Loucy (cell line): ENCODE results near the gene BCAM.

Experiments used
- CTCF ChIP-seq: fragments of 200-600 bp; sonication (generic); conservative IDR thresholded peaks from 2 replicates; pipeline ENCODE4 v1.5.1; 2014; ENCODE audit warnings: mild to moderate bottlenecking, antibody characterized with exemption, low read length
- EZH2phosphoT487 ChIP-seq: fragments of 200-600 bp; IDR thresholded peaks from 2 replicates; pipeline ENCODE4 v1.6.1; 2018; ENCODE audit warnings: antibody characterized with exemption, mild to moderate bottlenecking, moderate library complexity, borderline replicate concordance

GRCh38 chr19:44840811-44841210, 31.9 kb downstream of the BCAM start:
- TF ChIP-seq CTCF (no peak), EZH2phosphoT487 (no peak)
